PFSK-1 (cell line): Measurements from ENCODE around the gene CD63.

Experiments
- POLR2AphosphoS5 ChIP-seq: IDR thresholded peaks from 2 replicates; pipeline ENCODE4 v1.6.1; 2012; ENCODE audit warnings: low read depth, mild to moderate bottlenecking, control low read depth, low read length, moderate library complexity
- TF ChIP-seq, protein P1 (sequence below), 2 experiments: IDR thresholded peaks; 2 replicates each; pipeline versions ENCODE4 v1.6.1 to v1.8.0; 2011 to 2012; ENCODE audit warnings: low read depth in 2 of 2, low read length in 2 of 2, control low read depth in 1 of 2, inconsistent platforms in 1 of 2, mild to moderate bottlenecking in 1 of 2, moderate library complexity in 1 of 2; ENCODE audit not compliant: insufficient read depth in 1 of 2

DNA sequence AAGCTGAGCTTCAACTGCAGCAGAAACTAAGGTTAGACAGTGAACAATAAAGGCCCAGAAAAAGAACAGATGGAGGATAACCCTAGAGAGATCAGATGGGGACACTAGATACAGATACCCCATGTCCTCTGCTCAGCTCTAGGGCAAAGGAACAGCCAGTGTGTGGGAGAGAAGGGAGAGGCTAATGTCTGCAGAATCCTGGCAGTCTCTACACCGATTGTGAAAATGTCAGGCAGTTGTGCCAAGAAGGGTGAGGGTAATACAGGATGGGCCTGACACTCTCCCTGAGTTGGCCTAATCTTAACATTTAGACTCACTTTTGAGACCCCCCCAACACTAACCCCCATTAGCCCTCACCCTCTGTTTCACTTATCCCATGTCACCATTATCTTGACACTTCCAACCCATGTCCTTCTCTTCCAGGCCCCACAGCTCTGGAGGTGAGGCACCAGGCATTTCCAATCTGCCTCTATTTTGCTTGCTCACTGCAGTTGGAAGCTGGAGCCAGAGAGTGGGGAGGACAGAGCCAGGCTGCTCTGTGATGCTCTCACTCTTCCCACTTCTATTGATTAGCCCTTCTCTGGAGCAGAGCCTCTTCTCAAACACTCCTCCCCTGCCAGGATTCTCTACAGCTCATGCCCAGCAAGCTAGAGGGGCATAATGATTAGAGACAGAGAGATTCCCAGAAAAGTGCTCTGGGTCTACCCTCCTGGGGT, 16.0 kb downstream of the CD63 start:
- TF ChIP-seq, protein P1, sequence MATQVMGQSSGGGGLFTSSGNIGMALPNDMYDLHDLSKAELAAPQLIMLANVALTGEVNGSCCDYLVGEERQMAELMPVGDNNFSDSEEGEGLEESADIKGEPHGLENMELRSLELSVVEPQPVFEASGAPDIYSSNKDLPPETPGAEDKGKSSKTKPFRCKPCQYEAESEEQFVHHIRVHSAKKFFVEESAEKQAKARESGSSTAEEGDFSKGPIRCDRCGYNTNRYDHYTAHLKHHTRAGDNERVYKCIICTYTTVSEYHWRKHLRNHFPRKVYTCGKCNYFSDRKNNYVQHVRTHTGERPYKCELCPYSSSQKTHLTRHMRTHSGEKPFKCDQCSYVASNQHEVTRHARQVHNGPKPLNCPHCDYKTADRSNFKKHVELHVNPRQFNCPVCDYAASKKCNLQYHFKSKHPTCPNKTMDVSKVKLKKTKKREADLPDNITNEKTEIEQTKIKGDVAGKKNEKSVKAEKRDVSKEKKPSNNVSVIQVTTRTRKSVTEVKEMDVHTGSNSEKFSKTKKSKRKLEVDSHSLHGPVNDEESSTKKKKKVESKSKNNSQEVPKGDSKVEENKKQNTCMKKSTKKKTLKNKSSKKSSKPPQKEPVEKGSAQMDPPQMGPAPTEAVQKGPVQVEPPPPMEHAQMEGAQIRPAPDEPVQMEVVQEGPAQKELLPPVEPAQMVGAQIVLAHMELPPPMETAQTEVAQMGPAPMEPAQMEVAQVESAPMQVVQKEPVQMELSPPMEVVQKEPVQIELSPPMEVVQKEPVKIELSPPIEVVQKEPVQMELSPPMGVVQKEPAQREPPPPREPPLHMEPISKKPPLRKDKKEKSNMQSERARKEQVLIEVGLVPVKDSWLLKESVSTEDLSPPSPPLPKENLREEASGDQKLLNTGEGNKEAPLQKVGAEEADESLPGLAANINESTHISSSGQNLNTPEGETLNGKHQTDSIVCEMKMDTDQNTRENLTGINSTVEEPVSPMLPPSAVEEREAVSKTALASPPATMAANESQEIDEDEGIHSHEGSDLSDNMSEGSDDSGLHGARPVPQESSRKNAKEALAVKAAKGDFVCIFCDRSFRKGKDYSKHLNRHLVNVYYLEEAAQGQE (IDR thresholded peaks at IDR 0.05; ENCODE audit: insufficient read depth in 1 of 2, low read depth in 2 of 2, low read length in 2 of 2) = no peak
- no peak for TF ChIP-seq POLR2AphosphoS5
